ENCODE results near the gene SELENOO.
"Not testable (repeated sequence)": the region's sequence is repeated elsewhere in the genome, so short reads cannot be mapped to it uniquely, and the experiment has no call there.

The SELENOO gene

GRCh38 chr22:50201191-50202129 lies 649 bp downstream of the SELENOO start:
- no peak for DNase-seq

GRCh38 chr22:50202130-50202666 lies 1.4 kb downstream of the SELENOO start:
- no peak for DNase-seq

- DNase-seq: no peak
Observed at GRCh38 chr22:50203288-50203687, 2.5 kb downstream of the SELENOO start.

DNA sequence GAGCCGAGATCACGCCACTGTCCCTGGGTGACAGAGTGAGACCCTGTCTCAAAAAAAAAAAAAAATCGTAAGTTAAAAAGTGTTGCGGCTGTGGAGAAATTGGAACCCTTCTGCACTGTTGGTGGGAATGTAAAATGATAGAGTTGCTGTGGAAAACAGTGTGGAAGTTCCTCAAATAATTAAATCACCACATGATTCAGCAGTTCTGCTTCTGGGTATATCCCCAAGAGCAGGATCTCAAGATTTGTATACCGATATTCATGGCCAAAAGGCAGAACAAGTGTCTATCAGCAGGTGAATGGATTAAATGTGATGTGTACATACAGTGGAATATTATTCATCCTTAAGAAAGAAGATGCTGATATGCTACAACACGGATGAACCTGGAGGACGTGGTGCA lies 3.8 kb downstream of the SELENOO start:
- no peak for DNase-seq

- DNase-seq: not testable (repeated sequence)
Observed at GRCh38 chr22:50204998-50205397, 4.2 kb downstream of the SELENOO start.

DNA sequence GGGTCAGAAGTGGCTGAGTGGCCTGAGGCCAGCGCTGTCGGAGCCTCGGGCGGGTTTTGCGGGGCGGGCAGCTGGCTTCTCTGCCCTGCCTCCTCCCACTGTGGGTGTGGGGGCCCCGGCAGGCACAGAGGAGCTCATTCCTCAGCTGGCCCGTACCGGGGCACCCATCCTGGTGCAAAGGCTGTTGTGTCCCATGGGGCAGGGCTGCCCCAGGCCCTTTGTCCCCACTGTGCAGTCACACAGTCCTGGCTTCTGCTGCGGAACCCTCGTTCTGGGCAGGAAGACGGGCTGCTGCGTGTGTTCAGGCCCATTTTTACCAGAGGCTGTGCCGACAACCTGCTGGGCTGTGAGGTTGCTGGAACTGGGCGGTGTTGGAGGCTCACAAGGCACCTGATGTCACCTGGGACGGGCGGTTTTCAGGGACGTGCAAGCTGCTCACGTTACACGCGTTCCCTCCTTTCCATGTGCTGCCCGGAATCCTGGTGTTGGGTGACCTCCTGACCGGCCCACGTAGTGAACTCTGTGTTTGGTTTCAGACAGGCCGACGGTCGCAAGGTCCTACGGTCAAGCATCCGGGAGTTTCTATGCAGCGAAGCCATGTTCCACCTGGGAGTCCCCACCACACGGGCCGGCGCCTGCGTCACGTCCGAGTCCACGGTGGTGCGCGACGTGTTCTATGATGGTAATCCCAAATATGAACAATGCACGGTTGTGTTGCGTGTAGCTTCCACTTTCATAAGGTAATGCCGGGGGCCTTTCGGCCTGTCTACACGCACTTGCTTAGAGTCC lies 5.2 kb downstream of the SELENOO start:
- no peak for DNase-seq

GRCh38 chr22:50206599-50206998 lies 5.8 kb downstream of the SELENOO start:
- no peak for DNase-seq

- no peak for DNase-seq
Observed at GRCh38 chr22:50207383-50208140, 6.8 kb downstream of the SELENOO start.

DNA sequence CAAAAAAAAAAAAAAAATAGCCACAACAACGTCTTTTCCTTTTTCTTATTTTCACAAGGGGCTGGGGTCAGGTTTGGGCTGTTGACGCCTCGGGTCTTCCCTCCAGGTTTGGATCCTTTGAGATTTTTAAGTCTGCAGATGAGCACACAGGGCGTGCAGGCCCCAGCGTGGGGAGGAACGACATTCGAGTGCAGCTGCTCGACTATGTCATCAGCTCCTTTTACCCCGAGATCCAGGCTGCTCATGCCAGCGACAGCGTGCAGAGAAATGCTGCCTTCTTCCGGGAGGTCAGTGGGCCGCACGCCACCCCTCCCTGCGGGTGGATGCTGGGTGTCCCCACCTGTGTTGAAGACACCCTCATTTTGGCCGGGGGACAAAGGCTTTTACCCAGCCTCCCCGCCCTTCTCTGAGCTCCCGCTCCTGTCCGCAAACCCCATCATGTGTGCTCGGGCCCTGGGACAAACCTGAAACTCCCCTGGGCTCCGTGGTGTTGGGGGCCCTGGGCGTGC lies 7.7 kb downstream of the SELENOO start:
- no peak for DNase-seq

GRCh38 chr22:50208939-50209892 lies 8.4 kb downstream of the SELENOO start:
- DNase-seq: no peak

DNA sequence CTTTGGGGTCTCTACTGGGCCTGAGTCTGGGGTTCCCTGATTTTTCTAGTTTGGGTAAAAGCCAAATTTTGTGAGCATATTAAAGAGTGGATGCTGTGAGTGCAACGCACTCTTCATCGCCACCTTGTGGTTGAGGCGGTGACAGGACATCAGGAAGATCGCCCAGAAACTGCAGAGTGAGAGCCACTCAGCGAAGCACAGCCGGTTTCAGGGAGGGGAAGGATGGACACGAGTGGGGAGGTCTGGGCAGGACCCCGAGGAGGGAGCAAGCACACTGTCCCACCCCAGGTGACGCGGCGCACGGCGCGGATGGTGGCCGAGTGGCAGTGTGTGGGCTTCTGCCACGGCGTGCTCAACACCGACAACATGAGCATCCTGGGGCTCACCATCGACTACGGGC lies 9.1 kb downstream of the SELENOO start:
- no peak for DNase-seq

DNA sequence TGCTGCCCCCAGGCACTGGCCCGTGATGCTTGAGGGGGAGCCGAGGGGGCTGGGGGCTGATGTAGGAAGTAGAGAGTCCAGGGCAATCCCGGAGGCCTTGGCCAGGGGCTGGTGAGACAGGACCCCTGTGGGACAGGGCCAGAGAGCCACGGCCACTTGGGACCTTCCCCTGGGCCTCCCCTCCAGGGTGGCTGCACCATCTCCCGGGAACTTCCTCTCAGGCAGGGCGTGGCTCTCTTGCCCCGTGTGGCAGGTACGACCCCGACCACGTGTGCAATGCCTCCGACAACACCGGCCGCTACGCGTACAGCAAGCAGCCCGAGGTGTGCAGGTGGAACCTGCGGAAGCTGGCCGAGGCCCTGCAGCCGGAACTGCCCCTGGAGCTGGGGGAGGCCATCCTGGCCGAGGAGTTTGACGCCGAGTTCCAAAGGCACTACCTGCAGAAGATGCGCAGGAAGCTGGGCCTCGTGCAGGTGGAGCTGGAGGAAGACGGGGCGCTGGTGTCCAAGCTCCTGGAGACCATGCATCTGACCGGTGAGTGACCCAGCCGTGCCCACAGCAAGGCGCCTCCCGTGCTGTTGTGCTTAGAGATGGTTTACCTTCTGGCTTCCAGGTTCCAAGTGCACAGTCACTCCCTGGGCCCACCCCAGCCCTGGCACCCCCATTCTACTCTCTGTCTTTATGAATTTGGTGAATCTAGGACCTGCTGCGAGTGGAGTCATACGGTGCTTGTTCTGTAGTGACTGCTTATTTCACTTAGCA lies 9.7 kb downstream of the SELENOO start:
- DNase-seq: no peak

GRCh38 chr22:50211147-50211546 lies 10.3 kb downstream of the SELENOO start:
- DNase-seq: no peak

DNA sequence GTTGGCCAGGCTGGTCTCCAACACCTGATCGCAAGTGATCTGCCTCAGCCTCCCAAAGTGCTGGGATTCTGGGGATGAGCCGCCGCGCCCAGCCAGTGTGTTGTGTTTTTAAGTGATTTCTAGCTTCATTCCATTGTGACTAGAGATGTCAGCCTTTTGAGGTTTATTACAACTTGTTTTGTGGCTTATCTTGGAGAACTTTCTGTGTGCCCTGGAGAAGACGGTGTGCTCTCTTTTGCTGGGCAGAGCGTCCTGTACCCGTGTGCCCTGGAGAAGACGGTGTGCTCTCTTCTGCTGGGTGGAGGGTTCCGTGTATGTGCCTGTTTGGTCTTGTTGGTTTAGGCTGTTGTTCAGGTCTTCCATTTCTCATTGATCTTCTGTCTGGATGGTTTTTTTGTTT lies 12.5 kb downstream of the SELENOO start:
- no peak for DNase-seq

- no peak for DNase-seq
Observed at GRCh38 chr22:50215297-50216054, 14.7 kb downstream of the SELENOO start.

GRCh38 chr22:50216055-50216683 lies 15.4 kb downstream of the SELENOO start:
- DNase-seq: no peak

DNA sequence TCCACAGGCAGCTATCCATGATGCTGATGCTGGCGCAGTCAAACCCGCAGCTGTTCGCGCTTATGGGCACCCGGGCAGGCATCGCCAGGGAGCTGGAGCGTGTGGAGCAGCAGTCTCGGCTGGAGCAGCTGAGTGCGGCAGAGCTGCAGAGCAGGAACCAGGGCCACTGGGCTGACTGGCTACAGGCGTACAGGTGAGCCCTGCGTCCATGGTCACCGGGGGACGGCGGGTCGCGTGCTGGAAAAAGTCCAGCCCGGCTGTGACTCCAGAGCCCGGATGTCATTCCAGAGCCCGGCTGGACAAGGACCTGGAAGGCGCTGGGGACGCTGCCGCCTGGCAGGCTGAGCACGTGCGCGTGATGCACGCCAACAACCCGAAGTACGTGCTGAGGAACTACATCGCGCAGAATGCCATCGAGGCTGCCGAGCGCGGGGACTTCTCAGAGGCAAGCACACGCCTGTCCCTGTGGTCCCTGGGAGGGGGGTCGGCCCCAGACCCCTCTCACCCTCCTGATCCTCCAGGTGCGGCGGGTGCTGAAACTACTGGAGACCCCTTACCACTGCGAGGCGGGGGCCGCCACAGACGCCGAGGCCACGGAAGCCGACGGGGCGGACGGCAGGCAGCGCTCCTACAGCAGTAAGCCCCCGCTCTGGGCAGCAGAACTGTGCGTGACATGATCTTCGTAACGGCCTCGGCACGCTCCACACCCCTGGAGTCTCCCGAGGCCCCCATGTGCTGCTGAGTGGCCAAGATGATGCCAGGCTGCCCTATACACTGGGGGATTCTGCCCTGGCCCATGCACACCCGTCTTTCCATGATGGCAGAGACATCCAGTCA lies 16.1 kb downstream of the SELENOO start:
- no peak for DNase-seq

DNA sequence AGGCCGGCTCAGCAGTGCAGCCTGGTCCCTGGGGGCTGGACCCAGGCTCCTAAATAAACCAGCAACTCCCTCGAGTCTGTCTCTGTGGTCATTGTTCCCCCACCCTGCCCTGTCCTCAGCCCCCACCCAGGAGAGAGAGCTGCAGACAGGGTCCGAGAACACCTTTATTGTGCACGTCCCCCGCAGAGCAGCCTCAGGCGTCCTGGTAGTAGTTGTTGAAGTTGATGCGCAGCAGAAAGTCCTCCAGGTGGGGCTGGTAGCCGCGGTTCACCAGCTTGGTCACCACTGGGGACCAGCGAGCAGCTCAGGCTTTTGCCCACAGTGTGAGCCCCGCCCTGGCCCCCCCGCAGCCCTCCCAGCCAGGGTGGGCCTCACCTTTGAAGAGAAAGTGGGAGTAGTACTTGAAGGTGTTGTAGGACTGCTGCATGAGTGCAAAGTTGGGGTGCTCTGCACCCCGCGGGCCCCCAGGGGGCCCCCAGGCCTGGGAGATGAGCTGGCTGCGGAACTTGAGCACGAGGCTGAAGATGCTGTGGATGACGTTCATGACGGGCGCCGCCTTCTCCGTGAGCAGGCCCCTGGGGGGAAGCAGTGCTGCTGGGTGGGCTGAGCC lies 16.8 kb downstream of the SELENOO start:
- no peak for DNase-seq

All from NCI-H2227 treated with DMSO at 0.1 percent for 48 hours (cell line).